Rectal smooth muscle tissue (tissue), 1 donor: ENCODE data around the gene CD302.
"Not testable (repeated sequence)": the region's sequence is repeated elsewhere in the genome, so short reads cannot be mapped to it uniquely, and the experiment has no call there.

Experiments
- H3K27ac ChIP-seq: one replicate; pipeline ENCODE4 v1.7.0; 2013; ENCODE audit warnings: low read depth, low read length, inconsistent platforms
- H3K27me3 ChIP-seq: one replicate; pipeline ENCODE4 v1.7.0; 2013; ENCODE audit warnings: low read length; ENCODE audit not compliant: control insufficient read depth, insufficient read depth
- H3K36me3 ChIP-seq: one replicate; pipeline ENCODE4 v1.7.0; 2013; ENCODE audit warnings: low read length; ENCODE audit not compliant: control insufficient read depth, insufficient read depth
- H3K4me1 ChIP-seq: one replicate; pipeline ENCODE4 v1.7.0; 2013; ENCODE audit warnings: low read length; ENCODE audit not compliant: control insufficient read depth, insufficient read depth
- H3K4me3 ChIP-seq: one replicate; pipeline ENCODE4 v1.7.0; 2013; ENCODE audit warnings: low read length
- H3K9ac ChIP-seq: one replicate; pipeline ENCODE4 v1.7.0; 2013; ENCODE audit warnings: low read length

The CD302 gene

DNA sequence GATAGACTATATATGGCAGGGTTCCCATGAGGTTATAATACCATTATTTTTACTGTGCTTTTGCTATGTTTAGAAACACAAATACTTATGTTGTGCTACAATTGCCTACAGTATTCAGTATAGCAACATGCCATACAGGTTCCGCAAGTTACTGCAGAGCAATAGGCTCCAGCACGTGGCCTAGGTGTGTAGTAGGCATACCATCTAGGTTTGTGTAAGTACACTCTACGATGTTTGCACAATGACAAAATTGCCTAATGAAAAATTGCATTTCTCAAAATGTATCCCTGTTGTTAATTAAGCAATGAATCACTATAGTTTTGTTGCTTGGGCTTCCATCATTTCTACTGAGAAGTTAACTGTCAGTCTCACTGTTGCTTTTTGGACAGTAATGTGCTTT, 9.8 kb downstream of the CD302 start:
- Histone ChIP-seq H3K4me3 (no peak overlapping the region), H3K9ac (no peak overlapping the region), H3K36me3 (no peaks in the 10 kb centered on the region), H3K27me3 (no peaks in the 10 kb centered on the region), H3K4me1 (no peaks in the 10 kb centered on the region), H3K27ac (no peak overlapping the region)

DNA sequence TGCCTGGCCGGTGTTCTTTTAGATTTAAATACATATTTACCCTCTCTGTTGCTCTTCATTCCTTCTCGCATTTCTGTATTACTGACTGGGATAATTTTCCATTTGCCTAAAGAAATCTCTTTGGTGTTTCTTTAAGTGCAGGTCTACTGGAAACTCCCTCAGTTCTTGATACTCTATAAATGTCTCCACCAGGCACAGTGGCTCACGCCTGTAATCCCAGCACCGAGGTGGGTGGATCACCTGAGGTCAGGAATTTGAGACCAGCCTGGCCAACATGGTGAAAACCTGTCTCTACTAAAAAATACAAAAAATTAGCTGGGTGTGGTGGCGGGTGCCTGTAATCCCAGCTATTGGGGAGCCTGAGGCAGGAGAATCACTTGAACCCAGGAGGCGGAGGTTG, 10.4 kb downstream of the CD302 start:
- not testable (repeated sequence) for H3K4me1 ChIP-seq, H3K4me3 ChIP-seq, H3K9ac ChIP-seq, H3K27me3 ChIP-seq, H3K36me3 ChIP-seq, H3K27ac ChIP-seq

DNA sequence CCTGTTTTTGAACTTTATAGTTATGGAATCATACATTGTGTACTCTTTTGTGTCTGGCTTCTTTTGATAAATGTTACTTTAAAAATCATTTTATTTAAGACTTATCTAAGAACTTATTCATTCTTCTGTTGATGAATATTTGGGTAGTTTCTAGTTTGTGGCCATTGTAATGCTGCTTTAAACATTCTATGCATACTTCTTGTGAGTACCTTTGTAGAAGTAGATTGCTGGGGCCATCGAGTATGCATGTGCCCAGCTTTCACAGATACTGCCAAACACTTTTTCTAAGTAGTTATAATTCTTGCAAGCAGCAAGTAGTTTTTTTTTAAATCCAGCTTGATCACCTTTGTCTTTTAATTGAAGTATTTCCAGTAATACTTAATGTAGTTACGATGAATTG, 11.1 kb downstream of the CD302 start:
- Histone ChIP-seq H3K27me3 (no peaks in the 10 kb centered on the region), H3K9ac (no peak overlapping the region), H3K4me1 (no peaks in the 10 kb centered on the region), H3K4me3 (no peak overlapping the region), H3K36me3 (no peaks in the 10 kb centered on the region), H3K27ac (no peak overlapping the region)

DNA sequence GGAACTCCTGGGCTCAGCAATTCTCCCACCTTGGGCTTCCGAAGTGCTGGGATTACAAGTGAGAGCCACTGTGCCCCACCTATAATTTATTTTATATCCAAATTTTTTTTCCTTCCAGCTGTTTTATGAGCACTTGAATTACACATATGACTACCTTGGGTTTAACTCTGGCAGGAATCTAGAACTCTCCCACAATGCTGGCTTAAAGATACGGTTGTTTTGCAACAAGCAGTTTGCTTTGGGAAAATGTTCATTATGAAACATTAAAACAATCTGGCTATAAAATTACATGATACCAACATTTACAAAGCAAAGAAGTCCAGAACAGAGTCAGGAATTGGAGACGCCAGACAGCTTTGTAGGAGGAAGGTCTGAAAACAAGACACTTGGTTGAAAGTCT, 12.8 kb downstream of the CD302 start:
- Histone ChIP-seq H3K9ac (no peak overlapping the region), H3K36me3 (no peaks in the 10 kb centered on the region), H3K27ac (no peak overlapping the region), H3K4me1 (no peaks in the 10 kb centered on the region), H3K4me3 (no peak overlapping the region), H3K27me3 (no peaks in the 10 kb centered on the region)

DNA sequence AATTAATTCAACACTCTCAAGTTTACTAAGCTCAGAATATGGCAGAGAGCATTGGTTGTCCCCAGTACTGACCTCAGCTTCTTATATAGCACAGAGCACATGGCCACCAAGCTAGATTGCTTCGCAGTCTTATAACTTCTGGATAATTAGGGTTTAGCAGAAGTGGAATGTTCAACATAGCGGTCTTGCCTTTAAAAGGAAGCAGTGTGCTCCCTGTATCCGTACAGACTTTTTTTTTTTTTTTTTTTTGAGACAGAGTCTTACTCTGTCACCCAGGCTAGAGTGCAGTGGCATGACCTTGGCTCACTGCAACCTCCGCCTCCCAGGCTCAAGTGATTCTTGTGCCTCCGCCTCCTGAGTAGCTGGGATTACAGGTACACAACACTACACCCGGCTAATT, 13.3 kb downstream of the CD302 start:
- H3K9ac ChIP-seq, H3K4me1 ChIP-seq, H3K27me3 ChIP-seq, H3K27ac ChIP-seq, H3K36me3 ChIP-seq, H3K4me3 ChIP-seq: not testable (repeated sequence)

DNA sequence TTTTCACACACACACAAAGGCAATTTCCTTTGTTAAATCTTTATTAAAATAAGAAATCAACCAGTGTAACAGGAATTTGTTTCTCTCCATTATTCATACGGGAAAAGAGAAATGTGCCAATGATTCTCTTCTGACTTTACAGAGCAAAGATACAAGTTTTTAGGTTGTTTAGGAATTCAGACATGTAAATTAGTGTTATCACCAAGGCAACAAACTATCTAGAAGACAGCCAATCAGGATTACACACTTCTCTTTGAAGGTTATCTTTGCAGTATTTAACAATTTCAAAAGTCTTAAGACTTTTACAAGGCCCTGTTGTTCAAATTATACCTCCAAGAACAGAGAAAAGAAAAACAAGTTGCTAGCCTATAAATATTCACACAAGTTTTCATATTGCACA, 14.5 kb downstream of the CD302 start:
- no peaks in the 10 kb centered on the region for H3K36me3 ChIP-seq
- no peaks in the 10 kb centered on the region for H3K4me1 ChIP-seq
- H3K4me3 ChIP-seq = no peak overlapping the region
- no peak overlapping the region for H3K9ac ChIP-seq
- H3K27ac ChIP-seq = no peak overlapping the region
- H3K27me3 ChIP-seq = no peaks in the 10 kb centered on the region

DNA sequence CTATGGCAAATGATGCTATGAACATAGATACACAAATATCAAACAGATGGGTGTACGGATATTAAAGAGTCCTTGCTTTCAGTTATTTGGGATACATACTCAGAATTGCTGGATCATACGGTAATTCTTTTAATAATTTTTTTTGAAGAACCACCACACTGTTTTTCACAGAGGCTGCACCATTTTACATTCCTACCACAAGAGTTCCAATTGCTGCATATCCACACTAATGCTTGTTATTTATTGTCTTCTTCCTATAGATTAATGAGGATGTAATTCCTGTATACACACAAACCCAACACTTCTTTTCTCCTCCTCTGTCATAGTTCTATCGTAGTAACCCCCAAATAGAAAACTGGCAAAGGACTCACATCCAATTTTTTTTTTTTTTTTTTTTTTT, 21.7 kb downstream of the CD302 start:
- Histone ChIP-seq H3K36me3 (peaks cover 3% of the 10 kb centered on the region), H3K4me3 (no peak overlapping the region), H3K9ac (no peak overlapping the region)

DNA sequence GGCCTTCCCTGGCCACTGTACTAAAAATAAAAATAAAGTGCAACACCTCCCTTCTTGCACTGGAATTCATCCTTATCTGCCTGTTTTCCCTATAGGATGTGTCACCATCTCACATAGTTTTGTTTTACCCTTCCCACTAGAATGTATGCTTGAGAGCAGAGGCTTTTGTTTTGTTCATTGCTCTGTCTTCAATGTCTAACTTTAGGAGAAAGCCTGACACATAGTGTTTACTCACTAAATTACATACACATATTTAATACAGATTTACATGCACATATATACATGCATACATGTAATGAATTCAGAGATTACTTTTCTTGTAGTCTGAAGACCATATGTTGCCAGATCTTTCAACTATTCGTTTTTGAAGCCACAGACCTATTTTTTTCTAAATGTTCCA, 23.0 kb downstream of the CD302 start:
- no peak overlapping the region for H3K4me3 ChIP-seq
- H3K4me1 ChIP-seq = no peaks in the 10 kb centered on the region
- no peaks in the 10 kb centered on the region for H3K27me3 ChIP-seq
- no peak overlapping the region for H3K9ac ChIP-seq
- H3K36me3 ChIP-seq = peaks cover 3% of the 10 kb centered on the region
- no peak overlapping the region for H3K27ac ChIP-seq

More for the DNA sequence above, 21.7 kb downstream of the CD302 start:
- no peaks in the 10 kb centered on the region for H3K27me3 ChIP-seq
- no peak overlapping the region for H3K27ac ChIP-seq
- H3K4me1 ChIP-seq = no peaks in the 10 kb centered on the region

DNA sequence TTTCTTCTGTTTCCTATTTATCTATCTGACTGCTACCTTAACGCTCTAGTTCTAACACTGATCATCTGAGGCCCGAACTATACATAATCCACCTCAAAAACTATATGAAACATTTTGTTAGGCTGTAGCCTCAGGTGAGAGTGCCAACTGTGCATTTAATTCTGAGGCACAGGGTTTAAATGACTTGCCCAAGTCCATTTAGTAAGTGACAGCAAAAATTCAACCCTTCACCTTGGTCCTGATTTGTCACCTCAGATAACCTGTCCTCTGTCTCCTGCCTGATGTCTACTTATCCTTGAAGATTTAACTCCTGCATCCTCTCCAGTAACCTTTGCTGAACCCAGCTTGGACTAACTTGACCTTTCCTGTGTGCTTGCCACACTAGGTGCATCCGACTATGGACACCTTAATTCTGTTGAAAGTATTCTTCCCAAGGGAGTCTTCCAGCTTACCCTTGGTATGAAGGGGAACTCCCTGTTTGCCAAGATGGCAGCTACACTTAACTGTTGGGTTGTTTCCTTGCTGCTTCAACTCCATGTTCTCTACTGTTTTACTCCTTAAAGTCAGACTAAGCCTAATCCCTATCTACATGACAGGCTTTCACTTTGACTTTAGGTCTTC, 23.5 kb downstream of the CD302 start:
- H3K27me3 ChIP-seq = no peaks in the 10 kb centered on the region
- no peak overlapping the region for H3K27ac ChIP-seq
- H3K4me1 ChIP-seq = no peaks in the 10 kb centered on the region
- peaks cover 3% of the 10 kb centered on the region for H3K36me3 ChIP-seq
- no peak overlapping the region for H3K4me3 ChIP-seq
- no peak overlapping the region for H3K9ac ChIP-seq

DNA sequence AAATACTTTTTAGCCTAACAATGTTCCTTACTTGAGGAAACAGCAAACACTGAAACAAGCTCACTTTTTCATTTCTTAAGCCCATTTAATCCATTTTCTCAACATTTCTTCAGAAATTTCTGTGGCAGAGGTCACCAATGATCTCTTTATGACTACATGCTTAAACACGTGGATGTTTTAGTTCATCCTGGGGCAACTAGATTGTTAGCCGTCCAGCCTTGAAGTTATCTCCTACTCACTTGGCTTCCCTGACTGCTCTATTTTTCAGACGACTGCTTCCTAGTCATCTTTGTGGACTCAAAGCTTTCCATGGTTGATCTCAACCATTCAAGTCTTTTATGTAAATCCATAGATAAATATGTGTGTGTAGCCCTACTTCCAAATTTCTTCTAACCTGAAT, 24.1 kb downstream of the CD302 start:
- Histone ChIP-seq H3K27ac (no peak overlapping the region), H3K4me3 (no peak overlapping the region), H3K9ac (no peak overlapping the region), H3K36me3 (peaks cover 3% of the 10 kb centered on the region), H3K27me3 (no peaks in the 10 kb centered on the region), H3K4me1 (no peaks in the 10 kb centered on the region)

DNA sequence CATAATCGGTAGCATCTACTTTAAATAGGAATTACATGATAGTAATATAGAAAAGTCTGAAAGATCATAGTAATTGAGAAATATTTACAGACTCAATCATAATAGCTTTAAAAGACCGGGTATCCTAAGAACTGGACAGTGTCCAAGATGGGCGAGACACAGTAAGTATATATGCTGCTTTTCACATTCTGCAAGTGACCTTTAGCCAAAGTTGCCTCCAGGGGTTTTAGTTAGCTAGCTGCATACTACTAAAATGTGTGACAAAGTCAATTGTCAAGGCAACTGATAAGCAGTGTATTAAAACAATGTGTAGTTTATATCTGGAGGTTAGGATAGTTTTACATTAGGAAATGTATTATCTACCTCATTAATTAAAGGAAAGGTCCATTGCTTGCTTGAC, 24.6 kb downstream of the CD302 start:
- Histone ChIP-seq H3K27ac (no peak overlapping the region), H3K4me1 (no peaks in the 10 kb centered on the region), H3K27me3 (no peaks in the 10 kb centered on the region), H3K36me3 (peaks cover 3% of the 10 kb centered on the region), H3K4me3 (no peak overlapping the region), H3K9ac (no peak overlapping the region)

DNA sequence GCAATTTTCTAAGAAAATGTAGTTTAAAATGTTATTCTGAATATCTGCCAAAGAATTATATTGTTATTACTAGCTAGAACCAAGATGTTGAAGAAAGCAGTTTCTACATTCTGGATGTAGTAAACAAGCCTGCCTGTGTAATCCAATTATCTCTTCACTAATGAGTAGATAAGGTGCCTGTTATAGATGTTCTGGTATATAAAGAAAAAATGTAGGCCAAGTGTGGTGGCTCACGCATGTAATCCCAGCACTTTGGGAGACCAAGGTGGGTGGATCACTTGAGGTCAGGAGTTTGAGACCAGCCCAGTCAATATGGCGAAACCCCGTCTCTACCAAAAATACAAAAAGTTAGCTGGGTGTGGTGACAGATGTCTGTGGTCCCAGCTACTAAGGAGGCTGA, 28.9 kb downstream of the CD302 start:
- H3K4me1 ChIP-seq = no peaks in the 10 kb centered on the region
- no peaks in the 10 kb centered on the region for H3K27me3 ChIP-seq
- peaks cover 3% of the 10 kb centered on the region for H3K36me3 ChIP-seq
- no peak overlapping the region for H3K4me3 ChIP-seq
- no peak overlapping the region for H3K9ac ChIP-seq
- no peak overlapping the region for H3K27ac ChIP-seq

DNA sequence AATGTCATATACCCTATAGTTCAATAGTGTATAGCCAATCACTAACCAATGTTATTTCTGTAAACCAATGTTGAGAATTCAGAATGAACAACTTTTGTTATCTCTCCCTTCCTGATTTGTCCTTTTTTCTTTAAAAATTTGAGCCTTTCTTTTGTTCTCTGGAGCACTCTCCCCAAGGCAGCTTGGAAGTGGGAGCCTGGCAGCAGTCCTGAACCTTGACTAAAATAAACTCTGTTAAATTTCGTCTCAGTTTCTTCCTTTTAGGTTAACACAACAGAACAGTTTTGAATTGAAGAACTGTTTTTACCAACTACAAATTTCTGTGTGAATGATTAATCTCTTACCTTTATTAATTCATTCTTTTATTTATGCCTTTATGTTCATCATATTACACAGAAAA, 35.9 kb downstream of the CD302 start:
- Histone ChIP-seq H3K27ac (no peak overlapping the region), H3K4me1 (no peaks in the 10 kb centered on the region), H3K36me3 (peaks cover 3% of the 10 kb centered on the region), H3K4me3 (no peak overlapping the region), H3K27me3 (no peaks in the 10 kb centered on the region), H3K9ac (no peak overlapping the region)
